CD14-positive monocyte (primary cell): ENCODE measurements around the gene MYO18A. TPM values are rescaled to one million over a fixed set of nuclear protein-coding genes. Genes with fewer than 3 reads are reported as not detected.

Source experiments
- DNase-seq, 3 donors: peaks; one replicate each; pipeline ENCODE4 v3.0.0-alpha.2; 2011 to 2022
- H2AFZ ChIP-seq: 2 replicates; pipeline ENCODE4 v1.6.0; 2012; ENCODE audit warnings: mild to moderate bottlenecking, low read depth, low read length, inconsistent platforms; ENCODE audit not compliant: insufficient read depth, poor library complexity, severe bottlenecking
- H3K27ac ChIP-seq, 2 donors: 1 replicate in 1 of 2; 2 replicates in 1 of 2; pipeline ENCODE4 v1.5.1; 2012 to 2013; ENCODE audit warnings: low read length in 2 of 2, control low read depth in 1 of 2, inconsistent platforms in 1 of 2, low read depth in 1 of 2, mild to moderate bottlenecking in 1 of 2
- H3K27me3 ChIP-seq, 2 donors: one replicate each; pipeline versions ENCODE4 v1.6.0 to v1.6.1; 2011 to 2013; ENCODE audit warnings: low read length in 2 of 2; ENCODE audit not compliant: control insufficient read depth in 2 of 2, insufficient read depth in 2 of 2
- H3K36me3 ChIP-seq, 2 donors: replicated peaks in 1 of 2; 1 replicate in 1 of 2; 2 replicates in 1 of 2; pipeline versions ENCODE4 v1.5.1 to v1.6.1; 2012 to 2013; ENCODE audit warnings: low read length in 2 of 2, control low read depth in 1 of 2, inconsistent platforms in 1 of 2, mild to moderate bottlenecking in 1 of 2; ENCODE audit not compliant: insufficient read depth in 2 of 2, control insufficient read depth in 1 of 2
- H3K4me1 ChIP-seq, 2 donors: 1 replicate in 1 of 2; 2 replicates in 1 of 2; pipeline versions ENCODE4 v1.5.1 to v1.6.1; 2012 to 2013; ENCODE audit warnings: low read length in 2 of 2, control low read depth in 1 of 2, inconsistent platforms in 1 of 2, mild to moderate bottlenecking in 1 of 2, moderate library complexity in 1 of 2; ENCODE audit not compliant: insufficient read depth in 2 of 2, control insufficient read depth in 1 of 2
- H3K4me2 ChIP-seq: replicated peaks from 2 replicates; pipeline ENCODE3; 2012; ENCODE audit warnings: low read length, moderate library complexity, mild to moderate bottlenecking; ENCODE audit not compliant: poor library complexity, severe bottlenecking; ENCODE audit errors: extremely low read depth
- H3K4me3 ChIP-seq, 3 experiments: fragments of 200-600 bp in 1 of 3; sonication (generic) in 1 of 3; replicated peaks in 1 of 3; 1 replicate in 2 of 3; 2 replicates in 1 of 3; pipeline ENCODE4 v1.5.1; 2011 to 2013; ENCODE audit warnings: low read length in 3 of 3, mild to moderate bottlenecking in 3 of 3, control low read depth in 2 of 3, low read depth in 2 of 3, inconsistent platforms in 1 of 3, moderate library complexity in 1 of 3
- H3K79me2 ChIP-seq: 2 replicates; pipeline ENCODE4 v1.6.0; 2012; ENCODE audit warnings: mild to moderate bottlenecking, control low read depth, inconsistent platforms, low read length, moderate library complexity; ENCODE audit not compliant: insufficient read depth
- H3K9ac ChIP-seq: 2 replicates; pipeline ENCODE4 v1.6.0; 2017; ENCODE audit warnings: low read length, mild to moderate bottlenecking; ENCODE audit not compliant: insufficient read depth, poor library complexity, severe bottlenecking
- H3K9me3 ChIP-seq, 2 donors: replicated peaks in 1 of 2; 1 replicate in 1 of 2; 2 replicates in 1 of 2; pipeline versions ENCODE4 v1.5.1 to v1.6.1; 2012 to 2013; ENCODE audit warnings: low read length in 2 of 2, control low read depth in 1 of 2; ENCODE audit not compliant: control insufficient read depth in 1 of 2, insufficient read depth in 1 of 2
- H4K20me1 ChIP-seq: 2 replicates; pipeline ENCODE4 v1.6.0; 2012; ENCODE audit warnings: mild to moderate bottlenecking, low read length, control low read depth, moderate library complexity; ENCODE audit not compliant: insufficient read depth
- H3K27ac Mint-ChIP-seq, 7 donors: one replicate each; pipeline ENCODE4 v1.8.0; 2020; ENCODE audit warnings: mild to moderate bottlenecking in 7 of 7, mixed read lengths in 7 of 7, moderate library complexity in 6 of 7, inconsistent platforms in 2 of 7
- H3K27me3 Mint-ChIP-seq, 3 donors: one replicate each; pipeline ENCODE4 v1.8.0; 2021 to 2022; ENCODE audit warnings: low read depth in 3 of 3, mild to moderate bottlenecking in 3 of 3, mixed read lengths in 3 of 3, moderate library complexity in 3 of 3, inconsistent platforms in 1 of 3
- H3K36me3 Mint-ChIP-seq, 2 donors: one replicate each; pipeline ENCODE4 v1.8.0; 2020; ENCODE audit warnings: mixed read lengths in 2 of 2, inconsistent platforms in 1 of 2, mild to moderate bottlenecking in 1 of 2
- H3K4me1 Mint-ChIP-seq: one replicate; pipeline ENCODE4 v1.8.0; 2020; ENCODE audit warnings: mild to moderate bottlenecking, mixed read lengths
- H3K4me3 Mint-ChIP-seq, 2 donors: one replicate each; pipeline ENCODE4 v1.8.0; 2020; ENCODE audit warnings: mild to moderate bottlenecking in 2 of 2, mixed read lengths in 2 of 2, moderate library complexity in 1 of 2
- H3K9me3 Mint-ChIP-seq, 7 donors: one replicate each; pipeline ENCODE4 v1.8.0; 2020 to 2022; ENCODE audit warnings: mixed read lengths in 7 of 7, mild to moderate bottlenecking in 6 of 7, moderate library complexity in 6 of 7, inconsistent platforms in 2 of 7
- CTCF ChIP-seq: fragments of 200-600 bp; IDR thresholded peaks from one replicate; pipeline ENCODE4 v1.8.0; 2022; ENCODE audit warnings: antibody characterized with exemption, mild to moderate bottlenecking
- WGBS: methylation state at CpG from one replicate; pipeline ENCODE4 v1.1.5; 2013; ENCODE audit warnings: missing lambda C conversion rate; ENCODE audit not compliant: insufficient coverage; 5-methylcytosine and 5-hydroxymethylcytosine counted together
- intact Hi-C, 2 donors: fragments of 100-400 bp; cut with micrococcal nuclease; formaldehyde crosslinking; loops; one replicate each; pipeline versions ENCODE4 v1.15.0 to v1.15.1; 2023
- polyA plus RNA-seq, 3 donors: library from polyadenylated mRNA; depleted of rRNA in 1 of 3; unstranded in 2 of 3; stranded (reverse) in 1 of 3; fragments of 300-500 nt in 2 of 3; fragments of >200 nt in 1 of 3; fragmentation: Illumina TruSeq in 2 of 3; gene quantifications; 1 replicate in 2 of 3; 2 replicates in 1 of 3; pipeline ENCODE4 v1.2.3, GENCODE V29; 2012 to 2021

MYO18A gene
- polyA plus RNA-seq, 3 donors, result 6.3 to 40.2 (median 11.0) TPM

- peak in 1 of 3 donors; percentile 60 for DNase-seq
- H3K79me2 ChIP-seq, result peaks cover 88% of the 10 kb centered on the region
- no peaks in the 10 kb centered on the region for H3K27me3 Mint-ChIP-seq
- 40% methylated on average over 1 of the region's 8 CpGs for WGBS
- H3K36me3 ChIP-seq, result peaks cover 0 to 14% of the 10 kb centered on the region in 2 donors
- no peaks in the 10 kb centered on the region for H3K9me3 Mint-ChIP-seq
- no peak for TF ChIP-seq CTCF
- no peak overlapping the region for H3K27ac ChIP-seq
- peaks cover 18 to 23% of the 10 kb centered on the region in 2 donors for H3K36me3 Mint-ChIP-seq
- intact Hi-C loops, result no loop called here
- no peak overlapping the region for H3K4me3 ChIP-seq
- no peak overlapping the region for H2AFZ ChIP-seq
- no peak overlapping the region for H3K4me2 ChIP-seq
- no peaks in the 10 kb centered on the region for H3K27me3 ChIP-seq
- H3K4me3 Mint-ChIP-seq, result no peak overlapping the region
- peaks cover 74% of the 10 kb centered on the region for H3K4me1 Mint-ChIP-seq
- peaks cover 55 to 76% of the 10 kb centered on the region in 2 donors for H3K4me1 ChIP-seq
- H3K27ac Mint-ChIP-seq, result peak overlapping the region in 1 of 7 donors; percentile 65
- no peaks in the 10 kb centered on the region for H3K9me3 ChIP-seq
- peaks cover 31% of the 10 kb centered on the region for H4K20me1 ChIP-seq
- no peak overlapping the region for H3K9ac ChIP-seq
Observed at GRCh38 chr17:29136998-29137730, 43.0 kb downstream of the MYO18A start.

GRCh38 chr17:29135464-29135863 lies 44.7 kb downstream of the MYO18A start:
- Mint-ChIP-seq H3K4me3 (no peak overlapping the region), H3K9me3 (no peaks in the 10 kb centered on the region), H3K36me3 (peaks cover 26 to 28% of the 10 kb centered on the region in 2 donors), H3K27ac (peak overlapping the region in 2 of 7 donors; percentile 23 to 33), H3K27me3 (peaks cover 0 to 1% (median 0%) of the 10 kb centered on the region in 3 donors), H3K4me1 (peaks cover 75% of the 10 kb centered on the region)
- no peak overlapping the region for H3K4me2 ChIP-seq
- intact Hi-C loops, result no loop called here
- DNase-seq, result no peak
- peaks cover 0 to 21% of the 10 kb centered on the region in 2 donors for H3K36me3 ChIP-seq
- H2AFZ ChIP-seq, result no peak overlapping the region
- H3K79me2 ChIP-seq, result peaks cover 90% of the 10 kb centered on the region
- H3K27me3 ChIP-seq, result no peaks in the 10 kb centered on the region
- 20% methylated on average over 1 of the region's 2 CpGs for WGBS
- TF ChIP-seq CTCF, result no peak
- H3K4me1 ChIP-seq, result peaks cover 57 to 75% of the 10 kb centered on the region in 2 donors
- H3K9me3 ChIP-seq, result no peaks in the 10 kb centered on the region
- H3K4me3 ChIP-seq, result no peak overlapping the region
- no peak overlapping the region for H3K27ac ChIP-seq
- peaks cover 45% of the 10 kb centered on the region for H4K20me1 ChIP-seq
- H3K9ac ChIP-seq, result no peak overlapping the region
